AG10803 (cell line): ENCODE results near the gene CYP1A2.

Source experiments
- DNase-seq: peaks from one replicate; pipeline ENCODE4 v3.0.0; 2010; ENCODE audit warnings: low read depth
- H3K4me3 ChIP-seq: 2 replicates; pipeline ENCODE4 v1.5.1; 2011; ENCODE audit warnings: mild to moderate bottlenecking, low read length, control low read depth
- TF ChIP-seq, protein P1 (sequence below): conservative IDR thresholded peaks from 2 replicates; pipeline ENCODE4 v1.5.1; 2011; ENCODE audit warnings: mild to moderate bottlenecking, low read length, control low read depth, inconsistent platforms

Gene CYP1A2

DNA sequence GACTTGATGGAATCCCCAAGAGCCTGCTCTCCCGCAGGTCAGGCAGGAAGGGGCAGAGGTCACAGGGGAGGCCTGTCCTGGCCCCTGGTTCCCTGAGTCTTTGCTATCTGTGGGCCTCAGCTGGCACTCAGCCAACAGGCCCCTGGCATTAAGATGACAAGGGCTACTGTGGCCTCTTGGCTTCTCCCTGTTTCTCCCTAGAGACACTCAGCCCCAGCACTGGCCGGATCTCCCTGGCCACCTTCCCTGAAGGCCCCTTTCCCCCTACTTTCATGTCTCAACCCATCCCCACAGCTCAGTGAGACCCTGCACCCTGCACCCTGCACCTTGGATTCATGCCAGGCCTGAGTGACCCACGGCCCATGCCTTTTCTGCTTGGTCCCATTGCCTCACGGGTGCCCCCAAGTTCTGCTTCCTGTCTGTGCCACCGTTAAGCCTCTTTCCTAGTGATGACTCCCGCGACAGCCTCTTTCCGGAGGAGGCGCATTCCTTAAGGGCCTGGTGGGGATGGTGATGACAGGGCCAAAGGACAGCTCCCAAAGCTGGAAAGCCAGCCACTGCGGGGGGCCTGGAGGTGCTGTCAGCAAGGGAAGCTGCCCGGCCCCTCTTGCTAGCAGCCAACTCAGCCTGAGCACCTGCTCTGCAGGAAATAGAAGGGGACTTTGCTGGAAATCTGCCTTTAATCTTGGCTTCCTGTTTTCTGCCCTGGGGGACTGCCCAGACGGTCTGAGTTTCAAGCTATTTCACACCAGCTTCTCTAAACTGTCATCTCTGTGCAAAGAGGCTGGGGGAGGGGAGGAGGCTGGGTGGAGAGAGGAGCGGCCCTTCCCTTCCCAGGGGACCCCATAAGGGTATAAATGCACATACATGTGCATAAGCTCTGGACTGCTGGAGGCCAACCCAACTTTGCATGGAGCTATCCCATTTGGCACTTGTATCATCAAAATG lies 28.4 kb downstream of the CYP1A2 start:
- no peak for DNase-seq

DNA sequence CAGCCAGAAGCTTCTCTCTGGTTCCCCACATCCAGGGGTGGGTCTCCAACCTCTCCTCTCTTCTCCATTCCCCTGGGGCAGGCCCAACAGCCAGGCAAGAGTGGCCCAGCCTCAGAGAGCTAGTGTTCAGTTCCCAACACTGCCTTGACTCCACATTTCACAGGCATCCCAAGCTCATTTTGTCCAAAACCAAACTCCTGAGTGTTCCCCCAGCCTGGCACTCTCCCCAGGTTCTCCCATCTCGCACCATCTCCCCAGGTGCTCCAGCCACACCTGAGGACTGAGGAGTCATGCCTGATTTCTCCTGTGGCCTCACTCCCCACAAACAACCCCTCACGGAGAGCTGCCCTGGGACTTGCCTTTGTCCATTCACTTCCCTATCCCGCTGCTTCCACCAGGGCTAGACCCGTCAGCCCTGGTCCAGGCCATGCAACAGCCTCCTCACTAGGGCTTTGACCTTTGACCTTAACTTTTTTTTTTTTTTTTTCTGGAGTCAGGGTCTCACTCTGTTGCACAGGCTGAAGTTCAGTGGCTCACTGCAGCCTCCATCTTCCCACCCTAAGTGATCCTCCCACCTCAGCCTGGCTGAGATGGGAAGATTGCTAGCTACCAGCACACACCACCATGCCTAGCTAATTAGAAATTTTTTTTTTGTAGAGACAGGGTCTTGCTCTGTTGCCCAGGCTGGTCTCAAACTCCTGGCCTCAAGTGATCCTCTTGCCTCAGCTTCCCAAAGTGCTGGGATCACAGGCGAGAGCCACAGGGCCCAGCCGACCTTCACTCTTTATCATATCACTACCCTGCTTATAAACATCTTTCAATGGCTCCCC lies 29.3 kb downstream of the CYP1A2 start:
- H3K4me3 ChIP-seq: no peak overlapping the region
- TF ChIP-seq, protein P1, sequence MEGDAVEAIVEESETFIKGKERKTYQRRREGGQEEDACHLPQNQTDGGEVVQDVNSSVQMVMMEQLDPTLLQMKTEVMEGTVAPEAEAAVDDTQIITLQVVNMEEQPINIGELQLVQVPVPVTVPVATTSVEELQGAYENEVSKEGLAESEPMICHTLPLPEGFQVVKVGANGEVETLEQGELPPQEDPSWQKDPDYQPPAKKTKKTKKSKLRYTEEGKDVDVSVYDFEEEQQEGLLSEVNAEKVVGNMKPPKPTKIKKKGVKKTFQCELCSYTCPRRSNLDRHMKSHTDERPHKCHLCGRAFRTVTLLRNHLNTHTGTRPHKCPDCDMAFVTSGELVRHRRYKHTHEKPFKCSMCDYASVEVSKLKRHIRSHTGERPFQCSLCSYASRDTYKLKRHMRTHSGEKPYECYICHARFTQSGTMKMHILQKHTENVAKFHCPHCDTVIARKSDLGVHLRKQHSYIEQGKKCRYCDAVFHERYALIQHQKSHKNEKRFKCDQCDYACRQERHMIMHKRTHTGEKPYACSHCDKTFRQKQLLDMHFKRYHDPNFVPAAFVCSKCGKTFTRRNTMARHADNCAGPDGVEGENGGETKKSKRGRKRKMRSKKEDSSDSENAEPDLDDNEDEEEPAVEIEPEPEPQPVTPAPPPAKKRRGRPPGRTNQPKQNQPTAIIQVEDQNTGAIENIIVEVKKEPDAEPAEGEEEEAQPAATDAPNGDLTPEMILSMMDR: no peak
- DNase-seq: no peak

More for the DNA sequence above, 28.4 kb downstream of the CYP1A2 start:
- H3K4me3 ChIP-seq: no peak overlapping the region
- TF ChIP-seq, protein P1: no peak

DNA sequence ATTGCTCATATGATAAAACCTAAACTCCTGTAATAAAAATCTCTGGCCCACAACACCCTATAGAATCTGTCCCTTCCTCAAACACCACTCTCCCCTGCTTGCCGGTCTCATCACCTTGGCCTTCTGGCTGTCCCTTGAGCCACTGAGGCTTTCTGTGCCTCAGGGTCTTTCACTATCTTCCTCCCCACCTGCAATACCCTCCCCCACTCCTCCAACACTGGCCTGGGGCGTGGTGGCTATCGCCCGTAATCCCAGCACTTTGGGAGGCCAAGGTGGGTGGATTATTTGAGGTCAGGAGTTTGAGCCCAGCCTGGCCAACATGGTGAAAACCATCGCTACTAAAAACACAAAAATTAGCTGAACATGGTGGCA lies 29.9 kb downstream of the CYP1A2 start:
- DNase-seq: no peak
- no peak overlapping the region for H3K4me3 ChIP-seq
- TF ChIP-seq, protein P1: no peak

DNA sequence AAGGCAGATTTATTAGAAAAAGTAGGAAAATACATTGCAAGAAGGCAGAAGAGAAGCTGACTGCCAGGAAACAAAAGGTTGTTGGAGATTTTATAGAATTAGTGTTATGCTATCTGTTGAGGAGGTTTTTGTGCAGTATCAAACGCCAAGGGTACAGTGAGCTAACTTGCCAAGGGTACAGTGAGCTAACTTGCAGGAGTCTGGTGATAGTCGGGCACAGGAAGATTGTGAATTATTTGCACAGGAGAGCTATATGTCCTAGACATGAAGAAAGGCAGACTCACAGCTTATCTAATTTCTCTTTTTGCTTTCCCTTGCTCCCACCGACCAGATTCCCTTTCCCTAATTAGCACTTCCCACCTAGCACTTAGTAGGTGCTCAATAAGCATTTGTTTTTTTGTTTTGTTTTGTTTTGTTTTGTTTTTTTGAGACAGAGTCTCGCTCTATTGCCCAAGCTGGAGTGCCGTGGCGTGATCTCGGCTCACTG lies 30.6 kb downstream of the CYP1A2 start:
- no peak for DNase-seq
- TF ChIP-seq, protein P1: no peak
- no peak overlapping the region for H3K4me3 ChIP-seq

DNA sequence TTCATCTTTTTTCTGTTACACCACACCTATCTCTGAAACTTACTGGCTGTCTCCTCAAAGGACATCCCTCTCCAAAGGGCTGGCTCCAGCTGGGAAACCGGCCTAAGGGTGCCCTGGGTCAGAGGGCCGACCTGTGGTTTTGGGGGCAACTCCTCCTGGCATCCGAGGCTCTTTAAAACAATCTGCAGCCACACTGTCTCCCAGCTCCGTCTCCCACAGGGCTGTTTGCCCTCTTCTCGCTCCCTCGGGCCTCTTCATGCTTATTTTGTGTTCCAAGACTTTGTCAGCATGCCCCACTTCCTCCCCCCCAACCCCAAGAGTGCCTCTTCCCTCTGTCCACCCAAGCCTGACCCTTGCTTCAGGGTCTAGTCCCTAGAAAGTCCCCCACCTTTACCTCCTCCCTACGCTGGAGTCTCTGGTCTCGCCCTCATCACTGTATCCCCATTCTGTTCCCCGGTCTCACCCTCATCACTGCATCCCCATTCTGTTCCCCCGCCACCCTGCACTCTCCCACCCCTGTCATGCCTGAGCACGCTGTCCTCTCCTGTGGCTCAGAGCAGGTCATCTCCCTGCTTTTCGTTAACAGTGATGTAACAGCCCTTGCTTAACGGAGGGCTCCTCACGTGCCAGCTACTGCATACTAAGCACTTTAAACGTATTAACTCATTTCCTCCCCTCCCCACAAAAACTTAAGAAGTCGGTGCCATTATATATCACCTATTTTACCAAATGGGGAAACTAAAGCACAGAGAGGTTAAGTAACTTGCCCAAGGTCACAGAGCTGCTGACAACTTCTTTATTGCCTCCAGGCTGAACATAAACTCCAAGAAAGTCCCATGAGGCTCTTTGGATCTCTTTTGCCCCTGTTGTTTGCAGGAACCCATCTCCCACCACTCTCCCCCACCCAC lies 32.1 kb downstream of the CYP1A2 start:
- peak; percentile 47 for DNase-seq
- no peak overlapping the region; the same call in 1 of the 2 replicates for H3K4me3 ChIP-seq
- TF ChIP-seq, protein P1: no peak

DNA sequence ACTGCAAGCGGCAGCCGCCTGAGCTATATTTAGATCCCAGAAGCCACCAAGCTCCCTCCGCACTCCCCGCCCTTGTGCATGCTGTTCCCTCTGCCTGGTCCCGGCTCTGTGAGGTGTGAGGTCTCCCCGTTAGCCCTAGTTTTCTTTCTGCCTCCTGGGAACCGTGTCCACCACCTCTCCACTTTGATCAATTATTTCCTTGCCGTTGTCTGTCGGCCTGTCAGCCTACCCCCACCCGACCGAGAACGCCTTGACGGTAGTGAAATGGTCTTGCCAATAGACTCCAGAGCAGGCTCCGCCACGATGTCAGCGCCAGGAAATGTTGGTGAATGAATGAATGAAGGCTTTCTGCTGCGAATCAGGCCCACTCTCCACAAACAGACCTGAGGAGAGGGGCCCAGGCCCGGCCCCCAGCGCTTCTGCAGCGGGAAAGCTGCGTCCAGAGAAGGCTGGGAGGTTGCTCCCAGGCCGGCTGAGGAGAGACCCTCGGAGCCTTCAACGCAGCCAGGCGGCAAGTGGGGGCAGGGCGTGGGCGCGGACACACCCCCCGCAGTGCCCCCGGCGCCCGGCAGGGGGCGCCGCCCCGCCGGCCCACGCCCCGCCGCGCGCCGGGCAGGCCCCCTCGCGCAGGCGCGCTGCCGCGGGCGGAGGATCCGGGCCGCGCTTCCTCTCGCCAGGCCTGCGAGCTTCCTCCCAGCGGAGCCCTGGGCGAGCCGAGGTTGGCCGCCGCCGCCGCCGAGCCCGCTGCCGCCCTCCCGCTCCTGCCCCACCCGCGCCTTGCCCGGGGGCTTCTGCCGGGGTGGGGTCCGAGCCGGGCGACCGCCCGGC lies 33.0 kb downstream of the CYP1A2 start, which contains the start of gene CSK:
CSK (plus strand) TSS at position 650 of the 828 bp plus-strand sequence. CDS start 16,218 bp downstream, outside the sequence.
- peak; percentile 58 for DNase-seq
- peak within 1 kb of the TSS; percentile 85 for H3K4me3 ChIP-seq
- TF ChIP-seq, protein P1: no peak; the same call in 1 of the 2 replicates
